OCI-LY1 (cell line): ENCODE measurements around the gene CHODL.

Experiments used
- H2AFZ ChIP-seq: fragments of 200-600 bp; sonication (generic), shearing (Covaris generic); 2 replicates; pipeline ENCODE4 v1.6.0; 2014; ENCODE audit warnings: antibody characterized with exemption, mild to moderate bottlenecking, low read length
- H3F3A ChIP-seq: fragments of 200-600 bp; sonication (generic), shearing (Covaris generic); 2 replicates; pipeline ENCODE4 v1.6.0; 2014; ENCODE audit warnings: mild to moderate bottlenecking, antibody characterized with exemption, low read length, moderate library complexity; ENCODE audit not compliant: insufficient read depth
- H3K27ac ChIP-seq: fragments of 200-600 bp; sonication (generic); 2 replicates; pipeline ENCODE4 v1.5.1; 2014; ENCODE audit warnings: low read length, mixed run types, mild to moderate bottlenecking, low read depth; ENCODE audit not compliant: poor library complexity, severe bottlenecking
- H3K27me3 ChIP-seq: fragments of 200-600 bp; sonication (generic); 2 replicates; pipeline ENCODE4 v1.6.0; 2014; ENCODE audit warnings: antibody characterized with exemption, mild to moderate bottlenecking, low read length, moderate library complexity; ENCODE audit not compliant: insufficient read depth
- H3K36me3 ChIP-seq: fragments of 200-600 bp; sonication (generic); 2 replicates; pipeline ENCODE4 v1.6.1; 2014; ENCODE audit warnings: mild to moderate bottlenecking, antibody characterized with exemption, low read length, moderate library complexity, mixed read lengths; ENCODE audit not compliant: insufficient read depth
- H3K4me1 ChIP-seq: fragments of 200-600 bp; sonication (generic); 2 replicates; pipeline ENCODE4 v1.5.1; 2014; ENCODE audit warnings: mild to moderate bottlenecking, low read length, moderate library complexity; ENCODE audit not compliant: insufficient read depth, severe bottlenecking
- H3K4me2 ChIP-seq: fragments of 200-600 bp; sonication (generic), shearing (Covaris generic); 2 replicates; pipeline ENCODE4 v1.6.1; 2014; ENCODE audit warnings: low read length
- H3K4me3 ChIP-seq: fragments of 200-600 bp; sonication (generic); 2 replicates; pipeline ENCODE4 v1.5.1; 2014; ENCODE audit warnings: low read length, low read depth, mild to moderate bottlenecking, mixed read lengths; ENCODE audit not compliant: poor library complexity, severe bottlenecking
- H3K79me2 ChIP-seq: fragments of 200-600 bp; shearing (Covaris generic); 2 replicates; pipeline ENCODE4 v1.6.1; 2016; ENCODE audit warnings: mixed run types, low read length, mixed read lengths; ENCODE audit not compliant: insufficient read depth
- H3K9ac ChIP-seq: fragments of 200-600 bp; sonication (generic), shearing (Covaris generic); 2 replicates; pipeline ENCODE4 v1.6.1; 2014; ENCODE audit warnings: mild to moderate bottlenecking, low read length, mixed read lengths
- H3K9me2 ChIP-seq: fragments of 200-600 bp; sonication (generic), shearing (Covaris generic); 2 replicates; pipeline ENCODE4 v1.6.1; 2014; ENCODE audit warnings: low read depth, mild to moderate bottlenecking, low read length, mixed read lengths
- H3K9me3 ChIP-seq: fragments of 200-600 bp; shearing (Covaris generic); 2 replicates; pipeline ENCODE4 v1.6.1; 2014; ENCODE audit warnings: low read length, mixed read lengths
- H4K20me1 ChIP-seq: fragments of 200-600 bp; sonication (generic), shearing (Covaris generic); 2 replicates; pipeline ENCODE4 v1.6.0; 2016; ENCODE audit warnings: mild to moderate bottlenecking, low read length; ENCODE audit not compliant: insufficient read depth
- EZH2 ChIP-seq: fragments of 200-600 bp; sonication (generic), shearing (Covaris generic); IDR thresholded peaks from 2 replicates; pipeline ENCODE4 v1.8.0; 2017; ENCODE audit warnings: borderline replicate concordance, mixed run types, mild to moderate bottlenecking, antibody characterized with exemption, low read length, moderate library complexity, mixed read lengths
- TF ChIP-seq, protein P1 (sequence below): fragments of 200-600 bp; sonication (generic), shearing (Covaris generic); IDR thresholded peaks from 2 replicates; pipeline ENCODE4 v1.5.1; 2017; ENCODE audit warnings: mild to moderate bottlenecking, antibody characterized with exemption, low read length, moderate library complexity, mixed read lengths

CHODL gene

DNA sequence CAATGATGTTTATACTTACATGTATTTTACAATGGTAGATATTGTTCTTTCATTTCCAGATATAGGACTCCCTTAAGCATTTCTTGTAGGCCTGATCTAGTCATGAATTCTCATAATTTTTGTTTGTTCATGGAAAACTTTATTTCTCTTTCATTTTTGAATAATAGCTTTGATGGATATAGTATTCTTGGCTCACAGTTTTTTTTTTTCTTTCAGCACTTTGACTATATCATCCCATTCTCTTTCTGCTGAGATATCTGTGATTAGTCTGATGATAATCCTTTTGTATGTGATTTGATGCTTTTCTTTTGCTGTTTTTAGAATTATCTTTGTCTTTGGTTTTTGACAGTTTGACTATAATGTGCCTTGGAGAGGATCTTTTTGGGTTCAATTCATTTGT, 24.1 kb upstream of the CHODL start:
- Histone ChIP-seq H2AFZ (no peak overlapping the region), H3K27ac (no peak overlapping the region), H3K4me2 (no peak overlapping the region), H3F3A (no peaks in the 10 kb centered on the region), H3K9ac (no peak overlapping the region), H3K4me3 (no peak overlapping the region), H3K36me3 (no peaks in the 10 kb centered on the region), H3K9me3 (no peaks in the 10 kb centered on the region), H3K27me3 (no peaks in the 10 kb centered on the region), H3K4me1 (no peaks in the 10 kb centered on the region), H3K9me2 (no peaks in the 10 kb centered on the region), H3K79me2 (no peaks in the 10 kb centered on the region), H4K20me1 (no peaks in the 10 kb centered on the region)
- TF ChIP-seq, protein P1, sequence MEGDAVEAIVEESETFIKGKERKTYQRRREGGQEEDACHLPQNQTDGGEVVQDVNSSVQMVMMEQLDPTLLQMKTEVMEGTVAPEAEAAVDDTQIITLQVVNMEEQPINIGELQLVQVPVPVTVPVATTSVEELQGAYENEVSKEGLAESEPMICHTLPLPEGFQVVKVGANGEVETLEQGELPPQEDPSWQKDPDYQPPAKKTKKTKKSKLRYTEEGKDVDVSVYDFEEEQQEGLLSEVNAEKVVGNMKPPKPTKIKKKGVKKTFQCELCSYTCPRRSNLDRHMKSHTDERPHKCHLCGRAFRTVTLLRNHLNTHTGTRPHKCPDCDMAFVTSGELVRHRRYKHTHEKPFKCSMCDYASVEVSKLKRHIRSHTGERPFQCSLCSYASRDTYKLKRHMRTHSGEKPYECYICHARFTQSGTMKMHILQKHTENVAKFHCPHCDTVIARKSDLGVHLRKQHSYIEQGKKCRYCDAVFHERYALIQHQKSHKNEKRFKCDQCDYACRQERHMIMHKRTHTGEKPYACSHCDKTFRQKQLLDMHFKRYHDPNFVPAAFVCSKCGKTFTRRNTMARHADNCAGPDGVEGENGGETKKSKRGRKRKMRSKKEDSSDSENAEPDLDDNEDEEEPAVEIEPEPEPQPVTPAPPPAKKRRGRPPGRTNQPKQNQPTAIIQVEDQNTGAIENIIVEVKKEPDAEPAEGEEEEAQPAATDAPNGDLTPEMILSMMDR = no peak
- TF ChIP-seq EZH2 = no peak

DNA sequence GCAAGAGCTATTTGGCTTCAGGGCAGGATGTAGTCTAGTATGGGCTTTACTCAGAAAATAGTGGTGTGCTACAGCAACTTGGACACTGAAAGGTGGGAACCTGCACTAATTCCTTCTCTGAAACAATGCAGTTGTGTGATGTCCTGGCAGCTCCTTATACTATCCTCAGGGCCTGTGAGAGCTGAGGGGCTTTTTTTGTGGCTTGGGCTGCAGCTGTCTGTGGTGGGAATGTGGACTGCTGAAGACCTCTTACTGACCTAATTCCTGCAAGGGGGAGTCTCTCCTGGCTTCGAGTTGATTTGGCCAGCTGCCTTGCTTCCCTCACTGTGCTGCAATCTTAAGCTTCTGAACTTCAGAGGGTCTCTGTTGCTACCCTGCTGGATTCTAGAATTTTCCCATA, 22.3 kb upstream of the CHODL start:
- Histone ChIP-seq H3K9ac (no peak overlapping the region), H3K9me3 (no peaks in the 10 kb centered on the region), H3K27ac (no peak overlapping the region), H3K9me2 (no peaks in the 10 kb centered on the region), H2AFZ (no peak overlapping the region), H3K4me2 (no peak overlapping the region), H3K4me1 (no peaks in the 10 kb centered on the region), H4K20me1 (no peaks in the 10 kb centered on the region), H3K4me3 (no peak overlapping the region), H3K36me3 (no peaks in the 10 kb centered on the region), H3K27me3 (no peaks in the 10 kb centered on the region), H3F3A (no peaks in the 10 kb centered on the region), H3K79me2 (no peaks in the 10 kb centered on the region)
- no peak for TF ChIP-seq EZH2
- TF ChIP-seq, protein P1 = no peak

DNA sequence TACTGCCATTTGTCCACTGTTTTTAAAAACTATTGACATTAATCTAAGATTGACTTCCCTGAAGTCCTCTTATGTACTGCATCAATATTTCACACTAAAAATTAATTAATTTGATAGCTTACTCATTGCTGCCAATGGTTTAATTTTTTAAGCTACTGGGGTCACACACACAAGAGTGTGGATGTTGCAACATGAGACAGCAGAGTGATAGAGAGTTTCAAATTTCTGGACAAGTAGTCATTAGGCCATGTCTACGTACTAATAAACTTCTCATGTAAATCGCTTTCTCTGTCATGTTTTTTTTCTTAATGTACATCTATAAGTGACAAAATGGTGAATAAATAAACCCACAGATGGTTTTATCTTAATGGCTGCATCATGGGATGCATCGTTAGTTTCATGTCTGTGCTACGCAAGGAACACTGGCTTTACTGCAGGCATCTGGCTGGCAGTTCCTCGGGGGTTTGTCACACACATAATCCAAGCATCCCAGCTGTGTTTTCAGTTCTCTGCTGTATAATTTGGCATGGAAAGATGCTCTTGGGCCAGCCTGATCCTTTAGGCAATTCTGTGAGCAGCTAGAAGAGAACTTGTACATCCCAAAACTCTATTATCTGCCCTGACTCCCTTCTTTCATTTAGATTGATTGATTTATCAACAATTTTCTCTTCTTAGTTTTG, 16.4 kb upstream of the CHODL start:
- Histone ChIP-seq H3K4me2 (no peak overlapping the region), H3K4me1 (no peaks in the 10 kb centered on the region), H2AFZ (no peak overlapping the region), H3K79me2 (no peaks in the 10 kb centered on the region), H4K20me1 (no peaks in the 10 kb centered on the region), H3K9ac (no peak overlapping the region), H3F3A (no peaks in the 10 kb centered on the region), H3K9me2 (no peaks in the 10 kb centered on the region), H3K36me3 (no peaks in the 10 kb centered on the region), H3K27me3 (no peaks in the 10 kb centered on the region), H3K9me3 (no peaks in the 10 kb centered on the region), H3K4me3 (no peak overlapping the region), H3K27ac (no peak overlapping the region)
- TF ChIP-seq, protein P1 = no peak
- no peak for TF ChIP-seq EZH2
